ENCODE measurements around the gene FAM20A.

The FAM20A gene

GRCh38 chr17:68542698-68543463 is 58.3 kb downstream of the FAM20A start:
- Histone ChIP-seq H3K4me1 (ENCODE audit: control insufficient read depth, insufficient read depth, low read length, unreplicated experiment) (no peaks in the 10 kb centered on the region), H3K36me3 (ENCODE audit: insufficient read depth, low read length) (no peaks in the 10 kb centered on the region), H3K4me3 (ENCODE audit: low read depth, low read length) (no peak overlapping the region), H3K27me3 (ENCODE audit: insufficient read depth, low read length) (no peaks in the 10 kb centered on the region), H2AFZ (ENCODE audit: low read length, unreplicated experiment) (no peak overlapping the region), H3K27ac (ENCODE audit: low read depth, low read length) (no peak overlapping the region), H3K79me2 (ENCODE audit: control insufficient read depth, insufficient read depth, low read length, unreplicated experiment) (no peaks in the 10 kb centered on the region)

- Histone ChIP-seq H3K4me3 (ENCODE audit: low read depth, low read length) (no peak overlapping the region), H3K27me3 (ENCODE audit: insufficient read depth, low read length) (no peaks in the 10 kb centered on the region), H2AFZ (ENCODE audit: low read length, unreplicated experiment) (no peak overlapping the region), H3K4me1 (ENCODE audit: control insufficient read depth, insufficient read depth, low read length, unreplicated experiment) (no peaks in the 10 kb centered on the region), H3K79me2 (ENCODE audit: control insufficient read depth, insufficient read depth, low read length, unreplicated experiment) (no peaks in the 10 kb centered on the region), H3K36me3 (ENCODE audit: insufficient read depth, low read length) (no peaks in the 10 kb centered on the region), H3K27ac (ENCODE audit: low read depth, low read length) (no peak overlapping the region)
Observed at GRCh38 chr17:68541816-68542215, 59.4 kb downstream of the FAM20A start.

GRCh38 chr17:68540981-68541380 is 60.2 kb downstream of the FAM20A start:
- Histone ChIP-seq H3K79me2 (ENCODE audit: control insufficient read depth, insufficient read depth, low read length, unreplicated experiment) (no peaks in the 10 kb centered on the region), H3K36me3 (ENCODE audit: insufficient read depth, low read length) (no peaks in the 10 kb centered on the region), H3K27ac (ENCODE audit: low read depth, low read length) (no peak overlapping the region), H3K4me1 (ENCODE audit: control insufficient read depth, insufficient read depth, low read length, unreplicated experiment) (no peaks in the 10 kb centered on the region), H3K4me3 (ENCODE audit: low read depth, low read length) (no peak overlapping the region), H3K27me3 (ENCODE audit: insufficient read depth, low read length) (no peaks in the 10 kb centered on the region), H2AFZ (ENCODE audit: low read length, unreplicated experiment) (no peak overlapping the region)

- Histone ChIP-seq H2AFZ (ENCODE audit: low read length, unreplicated experiment) (no peak overlapping the region), H3K4me3 (ENCODE audit: low read depth, low read length) (no peak overlapping the region), H3K27ac (ENCODE audit: low read depth, low read length) (no peak overlapping the region), H3K79me2 (ENCODE audit: control insufficient read depth, insufficient read depth, low read length, unreplicated experiment) (no peaks in the 10 kb centered on the region), H3K4me1 (ENCODE audit: control insufficient read depth, insufficient read depth, low read length, unreplicated experiment) (no peaks in the 10 kb centered on the region), H3K27me3 (ENCODE audit: insufficient read depth, low read length) (no peaks in the 10 kb centered on the region), H3K36me3 (ENCODE audit: insufficient read depth, low read length) (no peaks in the 10 kb centered on the region)
Observed at GRCh38 chr17:68539548-68540467, 61.4 kb downstream of the FAM20A start.

GRCh38 chr17:68535922-68536321 is 65.2 kb downstream of the FAM20A start:
- Histone ChIP-seq H3K27ac (ENCODE audit: low read depth, low read length) (no peak overlapping the region), H3K79me2 (ENCODE audit: control insufficient read depth, insufficient read depth, low read length, unreplicated experiment) (no peaks in the 10 kb centered on the region), H3K4me3 (ENCODE audit: low read depth, low read length) (no peak overlapping the region), H2AFZ (ENCODE audit: low read length, unreplicated experiment) (no peak overlapping the region), H3K27me3 (ENCODE audit: insufficient read depth, low read length) (no peaks in the 10 kb centered on the region), H3K36me3 (ENCODE audit: insufficient read depth, low read length) (peaks cover 18% of the 10 kb centered on the region; the same call in 1 of the 2 replicates), H3K4me1 (ENCODE audit: control insufficient read depth, insufficient read depth, low read length, unreplicated experiment) (peaks cover 3% of the 10 kb centered on the region)

- H3K4me3 ChIP-seq (ENCODE audit: low read depth, low read length), result no peak overlapping the region
- H3K36me3 ChIP-seq (ENCODE audit: insufficient read depth, low read length), result peaks cover 30% of the 10 kb centered on the region
- peaks cover 3% of the 10 kb centered on the region for H3K4me1 ChIP-seq (ENCODE audit: control insufficient read depth, insufficient read depth, low read length, unreplicated experiment)
- H3K27ac ChIP-seq (ENCODE audit: low read depth, low read length), result no peak overlapping the region
- no peaks in the 10 kb centered on the region for H3K79me2 ChIP-seq (ENCODE audit: control insufficient read depth, insufficient read depth, low read length, unreplicated experiment)
- H3K27me3 ChIP-seq (ENCODE audit: insufficient read depth, low read length), result no peaks in the 10 kb centered on the region
- no peak overlapping the region for H2AFZ ChIP-seq (ENCODE audit: low read length, unreplicated experiment)
Observed at GRCh38 chr17:68534695-68535088, 66.5 kb downstream of the FAM20A start.

GRCh38 chr17:68533887-68534694 is 67.1 kb downstream of the FAM20A start:
- Histone ChIP-seq H3K79me2 (ENCODE audit: control insufficient read depth, insufficient read depth, low read length, unreplicated experiment) (no peaks in the 10 kb centered on the region), H3K27me3 (ENCODE audit: insufficient read depth, low read length) (no peaks in the 10 kb centered on the region), H3K4me1 (ENCODE audit: control insufficient read depth, insufficient read depth, low read length, unreplicated experiment) (peaks cover 3% of the 10 kb centered on the region), H3K36me3 (ENCODE audit: insufficient read depth, low read length) (peaks cover 35% of the 10 kb centered on the region), H2AFZ (ENCODE audit: low read length, unreplicated experiment) (no peak overlapping the region), H3K27ac (ENCODE audit: low read depth, low read length) (no peak overlapping the region), H3K4me3 (ENCODE audit: low read depth, low read length) (no peak overlapping the region)

GRCh38 chr17:68532826-68533225 is 68.3 kb downstream of the FAM20A start:
- H3K4me1 ChIP-seq (ENCODE audit: control insufficient read depth, insufficient read depth, low read length, unreplicated experiment), result peaks cover 3% of the 10 kb centered on the region
- peaks cover 45% of the 10 kb centered on the region for H3K36me3 ChIP-seq (ENCODE audit: insufficient read depth, low read length)
- H3K27ac ChIP-seq (ENCODE audit: low read depth, low read length), result no peak overlapping the region
- H3K4me3 ChIP-seq (ENCODE audit: low read depth, low read length), result no peak overlapping the region
- no peaks in the 10 kb centered on the region for H3K79me2 ChIP-seq (ENCODE audit: control insufficient read depth, insufficient read depth, low read length, unreplicated experiment)
- H2AFZ ChIP-seq (ENCODE audit: low read length, unreplicated experiment), result no peak overlapping the region
- no peaks in the 10 kb centered on the region for H3K27me3 ChIP-seq (ENCODE audit: insufficient read depth, low read length)

- H3K36me3 ChIP-seq (ENCODE audit: insufficient read depth, low read length), result peaks cover 60% of the 10 kb centered on the region
- no peak overlapping the region for H3K27ac ChIP-seq (ENCODE audit: low read depth, low read length)
- no peak overlapping the region for H3K4me3 ChIP-seq (ENCODE audit: low read depth, low read length)
- no peak overlapping the region for H2AFZ ChIP-seq (ENCODE audit: low read length, unreplicated experiment)
- H3K27me3 ChIP-seq (ENCODE audit: insufficient read depth, low read length), result no peaks in the 10 kb centered on the region
- peaks cover 3% of the 10 kb centered on the region for H3K4me1 ChIP-seq (ENCODE audit: control insufficient read depth, insufficient read depth, low read length, unreplicated experiment)
- H3K79me2 ChIP-seq (ENCODE audit: control insufficient read depth, insufficient read depth, low read length, unreplicated experiment), result no peaks in the 10 kb centered on the region
Observed at GRCh38 chr17:68531252-68531651, 69.9 kb downstream of the FAM20A start.

- Histone ChIP-seq H3K4me1 (ENCODE audit: control insufficient read depth, insufficient read depth, low read length, unreplicated experiment) (no peaks in the 10 kb centered on the region), H3K27me3 (ENCODE audit: insufficient read depth, low read length) (no peaks in the 10 kb centered on the region), H3K79me2 (ENCODE audit: control insufficient read depth, insufficient read depth, low read length, unreplicated experiment) (peaks cover 17% of the 10 kb centered on the region), H2AFZ (ENCODE audit: low read length, unreplicated experiment) (no peak overlapping the region), H3K36me3 (ENCODE audit: insufficient read depth, low read length) (peaks cover 77% of the 10 kb centered on the region), H3K27ac (ENCODE audit: low read depth, low read length) (no peak overlapping the region), H3K4me3 (ENCODE audit: low read depth, low read length) (no peak overlapping the region)
Observed at GRCh38 chr17:68527314-68527713, 73.9 kb downstream of the FAM20A start.
